Hepatocyte (in vitro differentiated cells): ENCODE results near the gene RASIP1. TPM values are rescaled to one million over a fixed set of nuclear protein-coding genes. Genes with fewer than 3 reads are reported as not detected.

ENCODE experiments used
- DNase-seq: peaks from one replicate; pipeline ENCODE4 v3.0.0-alpha.2; 2016; ENCODE audit warnings: low spot score
- H2AFZ ChIP-seq: fragments of 200-600 bp; sonication (generic); 2 replicates; pipeline ENCODE4 v1.6.0; 2016; ENCODE audit warnings: antibody characterized with exemption, mild to moderate bottlenecking
- H3K27ac ChIP-seq: fragments of 200-600 bp; sonication (generic); 2 replicates; pipeline ENCODE4 v1.5.1; 2016; ENCODE audit warnings: mild to moderate bottlenecking
- H3K27me3 ChIP-seq: fragments of 200-600 bp; sonication (generic); 2 replicates; pipeline ENCODE4 v1.6.1; 2016
- H3K36me3 ChIP-seq: fragments of 200-600 bp; sonication (generic); replicated peaks from 2 replicates; pipeline ENCODE4 v1.5.1; 2016; ENCODE audit warnings: low read depth; ENCODE audit not compliant: insufficient read depth
- H3K4me1 ChIP-seq: fragments of 200-600 bp; sonication (generic); 2 replicates; pipeline ENCODE4 v1.5.1; 2016; ENCODE audit warnings: mild to moderate bottlenecking, moderate library complexity; ENCODE audit not compliant: insufficient read depth
- H3K4me2 ChIP-seq: fragments of 200-600 bp; sonication (generic); 2 replicates; pipeline ENCODE4 v1.6.0; 2016
- H3K4me3 ChIP-seq: fragments of 200-600 bp; sonication (generic); 2 replicates; pipeline ENCODE4 v1.5.1; 2016; ENCODE audit warnings: mild to moderate bottlenecking
- H3K79me2 ChIP-seq: fragments of 200-600 bp; sonication (generic); 2 replicates; pipeline ENCODE4 v1.6.0; 2017; ENCODE audit warnings: mild to moderate bottlenecking
- H3K9me2 ChIP-seq: fragments of 200-600 bp; sonication (generic); replicated peaks from 2 replicates; pipeline ENCODE4 v1.6.0; 2017; ENCODE audit warnings: mild to moderate bottlenecking; ENCODE audit not compliant: insufficient read depth
- H3K9me3 ChIP-seq: fragments of 200-600 bp; sonication (generic); 2 replicates; pipeline ENCODE4 v1.5.1; 2016; ENCODE audit warnings: low read depth, mild to moderate bottlenecking
- H4K20me1 ChIP-seq: fragments of 200-600 bp; sonication (generic); 2 replicates; pipeline ENCODE4 v1.6.0; 2016; ENCODE audit warnings: mild to moderate bottlenecking; ENCODE audit not compliant: insufficient read depth, poor library complexity, severe bottlenecking
- CTCF ChIP-seq: fragments of 200-600 bp; sonication (generic); IDR thresholded peaks from 2 replicates; pipeline ENCODE4 v1.5.1; 2016; ENCODE audit warnings: antibody characterized with exemption, mild to moderate bottlenecking; ENCODE audit not compliant: poor library complexity
- EZH2 ChIP-seq: fragments of 200-600 bp; sonication (generic); IDR thresholded peaks from 2 replicates; pipeline ENCODE4 v1.6.1; 2016; ENCODE audit warnings: antibody characterized with exemption, mild to moderate bottlenecking, borderline replicate concordance
- EZH2phosphoT487 ChIP-seq: fragments of 200-600 bp; sonication (generic); IDR thresholded peaks from one replicate; pipeline ENCODE4 v1.6.1; 2018; ENCODE audit warnings: antibody characterized with exemption, mild to moderate bottlenecking, low read depth, moderate library complexity; ENCODE audit not compliant: unreplicated experiment, severe bottlenecking
- WGBS: methylation state at CpG from one replicate; pipeline ENCODE4 v1.1.6; 2016; ENCODE audit warnings: low lambda C conversion rate; ENCODE audit errors: missing lambda C conversion rate; 5-methylcytosine and 5-hydroxymethylcytosine counted together
- polyA plus RNA-seq: library from polyadenylated mRNA; unstranded; fragments of >200 nt; fragmentation: Nextera tagmentation; extraction: Ambion mirVana; gene quantifications from 2 replicates; pipeline ENCODE4 v1.2.1, GENCODE V29; 2016
- total RNA-seq: library from RNA; depleted of rRNA; stranded (reverse); fragments of >200 nt; gene quantifications from 2 replicates; pipeline ENCODE4 v1.2.3, GENCODE V29; 2014

The RASIP1 gene
- total and polyA plus RNA-seq, 2 experiments from 2014 or later = 1.1 to 1.9 TPM

- WGBS = 3% methylated on average over 63 of the region's 73 CpGs
- Histone ChIP-seq H3K36me3 (no peaks in the 10 kb centered on the region), H3K79me2 (no peaks in the 10 kb centered on the region), H3K9me2 (no peaks in the 10 kb centered on the region), H3K4me3 (peak within 1 kb of the TSS; percentile 28), H2AFZ (peak within 1 kb of the TSS; percentile 52), H4K20me1 (no peaks in the 10 kb centered on the region), H3K4me2 (peak within 1 kb of the TSS; percentile 87), H3K4me1 (peaks cover 7% of the 10 kb centered on the region), H3K9me3 (no peaks in the 10 kb centered on the region), H3K27me3 (peaks cover 11% of the 10 kb centered on the region), H3K27ac (peak within 1 kb of the TSS; percentile 67)
- TF ChIP-seq CTCF (no peak), EZH2phosphoT487 (no peak), EZH2 (no peak)
- peak; percentile 92 for DNase-seq
Observed at GRCh38 chr19:48752496-48753365, 12.3 kb upstream of the RASIP1 start, which contains the start of gene FUT1. Gene FUT1, minus strand, starts transcription at chr19:48752641. Its CDS starts 1,360 bp downstream, at chr19:48751281.

GRCh38 chr19:48751845-48752495 is 11.6 kb upstream of the RASIP1 start:
- Histone ChIP-seq H3K4me2 (peak overlapping the region; percentile 87), H3K4me1 (peaks cover 7% of the 10 kb centered on the region), H3K4me3 (peak overlapping the region; percentile 28), H3K79me2 (no peaks in the 10 kb centered on the region), H3K27me3 (peaks cover 11% of the 10 kb centered on the region), H3K9me2 (no peaks in the 10 kb centered on the region), H3K27ac (peak overlapping the region; percentile 39), H4K20me1 (no peaks in the 10 kb centered on the region), H3K36me3 (no peaks in the 10 kb centered on the region), H2AFZ (peak overlapping the region; percentile 49), H3K9me3 (no peaks in the 10 kb centered on the region)
- TF ChIP-seq EZH2phosphoT487 = no peak
- TF ChIP-seq EZH2 = no peak
- TF ChIP-seq CTCF = no peak
- WGBS = 23% methylated on average over 20 of the region's 20 CpGs
- no peak for DNase-seq

GRCh38 chr19:48750771-48751504 is 10.5 kb upstream of the RASIP1 start:
- H3K27me3 ChIP-seq = peaks cover 11% of the 10 kb centered on the region
- no peaks in the 10 kb centered on the region for H3K9me3 ChIP-seq
- no peak overlapping the region for H3K4me3 ChIP-seq
- H3K4me2 ChIP-seq = no peak overlapping the region
- no peak overlapping the region for H2AFZ ChIP-seq
- H3K27ac ChIP-seq = no peak overlapping the region
- peaks cover 7% of the 10 kb centered on the region for H3K4me1 ChIP-seq
- DNase-seq = no peak
- no peak for TF ChIP-seq EZH2
- no peak for TF ChIP-seq CTCF
- no peak for TF ChIP-seq EZH2phosphoT487
- H3K36me3 ChIP-seq = no peaks in the 10 kb centered on the region
- H3K79me2 ChIP-seq = no peaks in the 10 kb centered on the region
- no peaks in the 10 kb centered on the region for H4K20me1 ChIP-seq
- 95% methylated on average over 29 of the region's 29 CpGs for WGBS
- H3K9me2 ChIP-seq = no peaks in the 10 kb centered on the region
